ENCODE results near the gene LRPAP1. TPM values are rescaled to one million over a fixed set of nuclear protein-coding genes. Genes with fewer than 3 reads are reported as not detected.

Gene LRPAP1
- total RNA-seq, 1 experiment from 2014 or later = 171 TPM

- H3K27me3 ChIP-seq (replicated peaks; ENCODE audit: insufficient read depth, low read depth, low read length, poor library complexity) = no peaks in the 10 kb centered on the region
- TF ChIP-seq EZH2 (IDR thresholded peaks at IDR 0.05; ENCODE audit: borderline replicate concordance, low read depth, low read length, poor library complexity, severe bottlenecking) (no peak), CTCF (conservative IDR thresholded peaks at IDR 0.05; ENCODE audit: low read depth, low read length) (no peak)
- DNase-seq (ENCODE audit: low spot score) = no peak
- no peaks in the 10 kb centered on the region for H3K36me3 ChIP-seq (ENCODE audit: insufficient read depth, low read length, poor library complexity, severe bottlenecking)
- no peak overlapping the region for H3K4me3 ChIP-seq (ENCODE audit: low read depth, low read length, poor library complexity, severe bottlenecking)
- no peaks in the 10 kb centered on the region for H3K4me1 ChIP-seq (ENCODE audit: insufficient read depth, low read length, poor library complexity, severe bottlenecking)
- CTCF ChIA-PET = interaction anchor here (0.6 kb wide), 1 partner anchor 371 kb away, joined by 7 read pairs; no protein-coding TSS in a partner anchor
- BruUV-seq (replicated peaks) = no TSS peak
- POLR2A ChIA-PET (ENCODE audit: low non-redundant PET) = no interaction called here
- no peak overlapping the region for H3K27ac ChIP-seq (ENCODE audit: low read depth, low read length, poor library complexity, severe bottlenecking)
- intact Hi-C loops (cut with micrococcal nuclease; ENCODE audit: unreplicated experiment) = no loop called here
- H3K9me3 ChIP-seq (ENCODE audit: low read depth, low read length, poor library complexity, severe bottlenecking) = no peaks in the 10 kb centered on the region
These were observed 58.0 kb downstream of the LRPAP1 start for GRCh38 chr4:3473996-3474765.

- intact Hi-C loops (cut with micrococcal nuclease; ENCODE audit: unreplicated experiment) = no loop called here
- H3K9me3 ChIP-seq (ENCODE audit: low read depth, low read length, poor library complexity, severe bottlenecking) = no peaks in the 10 kb centered on the region
- TF ChIP-seq CTCF (conservative IDR thresholded peaks at IDR 0.05; ENCODE audit: low read depth, low read length) = no peak
- no peak for TF ChIP-seq EZH2 (IDR thresholded peaks at IDR 0.05; ENCODE audit: borderline replicate concordance, low read depth, low read length, poor library complexity, severe bottlenecking)
- H3K4me3 ChIP-seq (ENCODE audit: low read depth, low read length, poor library complexity, severe bottlenecking) = no peak overlapping the region
- ChIA-PET CTCF (no interaction called here), POLR2A (ENCODE audit: low non-redundant PET) (no interaction called here)
- H3K36me3 ChIP-seq (ENCODE audit: insufficient read depth, low read length, poor library complexity, severe bottlenecking) = no peaks in the 10 kb centered on the region
- H3K4me1 ChIP-seq (ENCODE audit: insufficient read depth, low read length, poor library complexity, severe bottlenecking) = no peaks in the 10 kb centered on the region
- H3K27ac ChIP-seq (ENCODE audit: low read depth, low read length, poor library complexity, severe bottlenecking) = no peak overlapping the region
- DNase-seq (ENCODE audit: low spot score) = no peak
- no peaks in the 10 kb centered on the region for H3K27me3 ChIP-seq (replicated peaks; ENCODE audit: insufficient read depth, low read depth, low read length, poor library complexity)
- BruUV-seq (replicated peaks) = no TSS peak
These were observed 58.9 kb downstream of the LRPAP1 start for GRCh38 chr4:3473181-3473950.

GRCh38 chr4:3472411-3473141 is 59.6 kb downstream of the LRPAP1 start:
- Histone ChIP-seq H3K27me3 (replicated peaks; ENCODE audit: insufficient read depth, low read depth, low read length, poor library complexity) (no peaks in the 10 kb centered on the region), H3K27ac (ENCODE audit: low read depth, low read length, poor library complexity, severe bottlenecking) (no peak overlapping the region), H3K9me3 (ENCODE audit: low read depth, low read length, poor library complexity, severe bottlenecking) (no peaks in the 10 kb centered on the region), H3K36me3 (ENCODE audit: insufficient read depth, low read length, poor library complexity, severe bottlenecking) (no peaks in the 10 kb centered on the region), H3K4me1 (ENCODE audit: insufficient read depth, low read length, poor library complexity, severe bottlenecking) (no peaks in the 10 kb centered on the region), H3K4me3 (ENCODE audit: low read depth, low read length, poor library complexity, severe bottlenecking) (no peak overlapping the region)
- no TSS peak for BruUV-seq (replicated peaks)
- DNase-seq (ENCODE audit: low spot score) = no peak
- ChIA-PET CTCF (no interaction called here), POLR2A (ENCODE audit: low non-redundant PET) (no interaction called here)
- no peak for TF ChIP-seq EZH2 (IDR thresholded peaks at IDR 0.05; ENCODE audit: borderline replicate concordance, low read depth, low read length, poor library complexity, severe bottlenecking)
- no peak for TF ChIP-seq CTCF (conservative IDR thresholded peaks at IDR 0.05; ENCODE audit: low read depth, low read length)
- intact Hi-C loops (cut with micrococcal nuclease; ENCODE audit: unreplicated experiment) = no loop called here
